ENCODE results near the gene RSPH3.

Gene RSPH3

GRCh38 chr6:158928068-158928467 lies 71.9 kb downstream of the RSPH3 start:
- no peak for DNase-seq

GRCh38 chr6:158926414-158926813 lies 73.6 kb downstream of the RSPH3 start:
- DNase-seq: peak; percentile 28

GRCh38 chr6:158924499-158925455 lies 75.2 kb downstream of the RSPH3 start:
- no peak for DNase-seq

GRCh38 chr6:158923805-158924498 lies 76.0 kb downstream of the RSPH3 start:
- DNase-seq: no peak

All from fibroblast of upper back skin (primary cell).